Type B pancreatic cell (in vitro differentiated cells): ENCODE data around the gene KCNS3. TPM values are rescaled to one million over a fixed set of nuclear protein-coding genes. Genes with fewer than 3 reads are reported as not detected.
"Not testable (repeated sequence)": the region's sequence is repeated elsewhere in the genome, so short reads cannot be mapped to it uniquely, and the experiment has no call there.

Experiments used
- DNase-seq: peaks from one replicate; pipeline ENCODE4 v3.0.0; 2021; ENCODE audit warnings: mixed read lengths; ENCODE audit not compliant: unreplicated experiment; ENCODE audit errors: extremely low spot score
- H3K27ac Mint-ChIP-seq: 2 replicates; pipeline ENCODE4 v1.8.0; 2021; ENCODE audit warnings: mild to moderate bottlenecking, mixed read lengths
- H3K27me3 Mint-ChIP-seq: 2 replicates; pipeline ENCODE4 v1.8.0; 2021; ENCODE audit warnings: mixed read lengths
- H3K36me3 Mint-ChIP-seq: 2 replicates; pipeline ENCODE4 v1.8.0; 2021; ENCODE audit warnings: mixed read lengths
- H3K4me1 Mint-ChIP-seq: one replicate; pipeline ENCODE4 v1.8.0; 2021; ENCODE audit warnings: mixed read lengths; ENCODE audit not compliant: unreplicated experiment
- H3K4me3 Mint-ChIP-seq: 2 replicates; pipeline ENCODE4 v1.8.0; 2021; ENCODE audit warnings: mild to moderate bottlenecking, mixed read lengths
- H3K9me3 Mint-ChIP-seq: 2 replicates; pipeline ENCODE4 v1.8.0; 2021; ENCODE audit warnings: mixed read lengths
- CTCF ChIP-seq: fragments of 200-600 bp; sonication (generic); conservative IDR thresholded peaks from 2 replicates; pipeline ENCODE4 v1.5.0; 2021; ENCODE audit warnings: antibody characterized with exemption, mild to moderate bottlenecking
- total RNA-seq: library from RNA; stranded (reverse); gene quantifications from 2 replicates; pipeline ENCODE4 v1.2.1, GENCODE V29; 2021; ENCODE audit warnings: low replicate concordance

KCNS3 gene
- total RNA-seq, 1 donor from 2014 or later, result 5.3 TPM

GRCh38 chr2:17960925-17961324 is 82.5 kb downstream of the KCNS3 start:
- DNase-seq, result no peak
- H3K27ac Mint-ChIP-seq, result no peak overlapping the region
- H3K4me1 Mint-ChIP-seq, result peaks cover 5% of the 10 kb centered on the region
- no peaks in the 10 kb centered on the region for H3K36me3 Mint-ChIP-seq
- peaks cover 3% of the 10 kb centered on the region for H3K27me3 Mint-ChIP-seq
- no peak for TF ChIP-seq CTCF
- no peak overlapping the region for H3K4me3 Mint-ChIP-seq
- H3K9me3 Mint-ChIP-seq, result no peaks in the 10 kb centered on the region

GRCh38 chr2:17961789-17962188 is 83.3 kb downstream of the KCNS3 start:
- no peak for DNase-seq
- no peak for TF ChIP-seq CTCF
- Mint-ChIP-seq H3K27ac (no peak overlapping the region), H3K4me1 (peaks cover 5% of the 10 kb centered on the region), H3K4me3 (no peak overlapping the region), H3K36me3 (no peaks in the 10 kb centered on the region), H3K9me3 (no peaks in the 10 kb centered on the region), H3K27me3 (peaks cover 3% of the 10 kb centered on the region)

- H3K36me3 Mint-ChIP-seq, result no peaks in the 10 kb centered on the region
- H3K27ac Mint-ChIP-seq, result peak overlapping the region; percentile 21
- peaks cover 5% of the 10 kb centered on the region for H3K4me1 Mint-ChIP-seq
- no peak for TF ChIP-seq CTCF
- peak overlapping the region; percentile 55 for H3K4me3 Mint-ChIP-seq
- peaks cover 3% of the 10 kb centered on the region for H3K27me3 Mint-ChIP-seq
- no peak for DNase-seq
- no peaks in the 10 kb centered on the region for H3K9me3 Mint-ChIP-seq
Measured at GRCh38 chr2:17962876-17963275, 84.4 kb downstream of the KCNS3 start.

- not testable (repeated sequence) for DNase-seq, H3K36me3 Mint-ChIP-seq, H3K27me3 Mint-ChIP-seq, H3K9me3 Mint-ChIP-seq, H3K4me1 Mint-ChIP-seq, H3K4me3 Mint-ChIP-seq, H3K27ac Mint-ChIP-seq
Measured at GRCh38 chr2:17963571-17963970, 85.1 kb downstream of the KCNS3 start.

- Mint-ChIP-seq H3K36me3 (no peaks in the 10 kb centered on the region), H3K27ac (no peak overlapping the region), H3K27me3 (peaks cover 3% of the 10 kb centered on the region), H3K9me3 (no peaks in the 10 kb centered on the region), H3K4me3 (no peak overlapping the region), H3K4me1 (peaks cover 5% of the 10 kb centered on the region)
- TF ChIP-seq CTCF, result no peak
- DNase-seq, result no peak
Measured at GRCh38 chr2:17965196-17965595, 86.7 kb downstream of the KCNS3 start.

- peaks cover 5% of the 10 kb centered on the region for H3K4me1 Mint-ChIP-seq
Measured at GRCh38 chr2:17966798-17967197, 88.3 kb downstream of the KCNS3 start.

More at GRCh38 chr2:17966798-17967197, 88.3 kb downstream of the KCNS3 start:
- no peak for DNase-seq
- no peak overlapping the region for H3K4me3 Mint-ChIP-seq
- H3K36me3 Mint-ChIP-seq, result no peaks in the 10 kb centered on the region
- TF ChIP-seq CTCF, result no peak
- H3K27me3 Mint-ChIP-seq, result peaks cover 3% of the 10 kb centered on the region
- H3K9me3 Mint-ChIP-seq, result no peaks in the 10 kb centered on the region
- no peak overlapping the region for H3K27ac Mint-ChIP-seq
